IMR-90 (cell line): ENCODE data around the gene AHI1. TPM values are rescaled to one million over a fixed set of nuclear protein-coding genes. Genes with fewer than 3 reads are reported as not detected.

Experiments used
- BHLHE40 ChIP-seq: fragments of 150-350 bp; IDR thresholded peaks from 2 replicates; pipeline ENCODE4 v1.6.1; 2016; ENCODE audit warnings: mild to moderate bottlenecking, low read depth, low read length
- MAFK ChIP-seq: IDR thresholded peaks from 2 replicates; pipeline ENCODE4 v1.6.1; 2012; ENCODE audit warnings: low read depth, low read length, improper control_type of control experiment
- MXI1 ChIP-seq: IDR thresholded peaks from 2 replicates; pipeline ENCODE4 v1.6.1; 2012; ENCODE audit warnings: low read depth, mild to moderate bottlenecking, low read length, moderate library complexity, borderline replicate concordance
- RAD21 ChIP-seq: IDR thresholded peaks from 2 replicates; pipeline ENCODE4 v1.6.1; 2012; ENCODE audit warnings: low read length, improper control_type of control experiment
- RCOR1 ChIP-seq: IDR thresholded peaks from 2 replicates; pipeline ENCODE4 v1.6.1; 2012; ENCODE audit warnings: mild to moderate bottlenecking, low read length, improper control_type of control experiment; ENCODE audit not compliant: insufficient replicate concordance
- polyA plus RNA-seq, 3 experiments: library from polyadenylated mRNA; depleted of rRNA; stranded (reverse); fragments of >200 nt; gene quantifications; 2 replicates each; pipeline ENCODE4 v1.2.3, GENCODE V29; 2012; ENCODE audit warnings: low replicate concordance in 1 of 3
- total RNA-seq: library from RNA; depleted of rRNA; stranded (reverse); fragments of >200 nt; gene quantifications from 2 replicates; pipeline ENCODE4 v1.2.3, GENCODE V29; 2012

Gene AHI1
- total and polyA plus RNA-seq, 2 of the 4 experiments (the other 2 are of a cell fraction) = 9.5 to 19.4 TPM

DNA sequence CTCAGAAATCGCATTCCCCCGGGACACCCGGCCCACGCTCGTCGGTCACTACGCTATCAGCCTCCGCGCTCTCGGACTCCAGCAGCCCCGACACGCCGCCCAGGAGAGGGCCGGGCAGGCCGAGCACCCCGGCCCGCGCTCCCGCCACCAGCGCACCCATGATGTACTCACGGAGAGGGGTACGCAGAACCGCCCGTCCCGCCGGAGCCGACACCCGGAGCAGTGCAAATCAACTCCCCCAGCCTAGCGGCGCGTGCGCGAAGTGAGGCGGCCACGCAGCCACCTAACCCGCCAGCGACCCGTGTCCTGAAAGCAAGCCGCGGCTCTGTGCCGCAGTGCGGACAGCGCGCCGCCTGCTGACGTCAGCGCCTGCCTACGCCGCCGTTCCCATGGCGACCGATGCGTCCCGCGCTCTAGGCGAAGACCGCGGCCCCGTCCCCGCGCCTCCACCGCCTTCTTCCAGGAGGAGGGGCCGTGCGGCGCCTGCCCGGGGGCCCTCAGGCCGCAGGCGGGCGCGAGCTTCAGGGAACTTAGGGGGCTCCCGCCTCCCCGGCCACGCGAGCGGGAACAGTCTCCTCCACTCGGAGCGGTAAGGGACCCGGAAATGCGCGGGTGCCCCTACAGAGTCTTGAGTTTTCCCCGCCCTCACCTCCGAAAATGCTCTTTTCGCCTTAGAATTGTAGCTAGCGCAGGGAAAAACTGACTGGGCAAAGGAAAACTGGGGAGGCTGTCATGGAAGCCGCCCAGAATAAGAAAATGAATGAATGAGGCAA is at the start of gene AHI1 (continued):
- TF ChIP-seq RCOR1 (no peak), MAFK (peak; percentile 60), MXI1 (peak; percentile 92; the same call in 1 of the 2 replicates), RAD21 (no peak), BHLHE40 (peak; percentile 83)
